CD4-positive, alpha-beta T cell treated with Interleukin-10 for 1 hour (primary cell): Measurements from ENCODE around the gene CGGBP1.
A peak's percentile ranks its signal among the peaks of the same experiment; 100 is the strongest.

ENCODE experiments used
- DNase-seq: peaks from one replicate; pipeline ENCODE4 v3.0.0-alpha.2; 2020

CGGBP1 gene, protein sequence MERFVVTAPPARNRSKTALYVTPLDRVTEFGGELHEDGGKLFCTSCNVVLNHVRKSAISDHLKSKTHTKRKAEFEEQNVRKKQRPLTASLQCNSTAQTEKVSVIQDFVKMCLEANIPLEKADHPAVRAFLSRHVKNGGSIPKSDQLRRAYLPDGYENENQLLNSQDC

DNA sequence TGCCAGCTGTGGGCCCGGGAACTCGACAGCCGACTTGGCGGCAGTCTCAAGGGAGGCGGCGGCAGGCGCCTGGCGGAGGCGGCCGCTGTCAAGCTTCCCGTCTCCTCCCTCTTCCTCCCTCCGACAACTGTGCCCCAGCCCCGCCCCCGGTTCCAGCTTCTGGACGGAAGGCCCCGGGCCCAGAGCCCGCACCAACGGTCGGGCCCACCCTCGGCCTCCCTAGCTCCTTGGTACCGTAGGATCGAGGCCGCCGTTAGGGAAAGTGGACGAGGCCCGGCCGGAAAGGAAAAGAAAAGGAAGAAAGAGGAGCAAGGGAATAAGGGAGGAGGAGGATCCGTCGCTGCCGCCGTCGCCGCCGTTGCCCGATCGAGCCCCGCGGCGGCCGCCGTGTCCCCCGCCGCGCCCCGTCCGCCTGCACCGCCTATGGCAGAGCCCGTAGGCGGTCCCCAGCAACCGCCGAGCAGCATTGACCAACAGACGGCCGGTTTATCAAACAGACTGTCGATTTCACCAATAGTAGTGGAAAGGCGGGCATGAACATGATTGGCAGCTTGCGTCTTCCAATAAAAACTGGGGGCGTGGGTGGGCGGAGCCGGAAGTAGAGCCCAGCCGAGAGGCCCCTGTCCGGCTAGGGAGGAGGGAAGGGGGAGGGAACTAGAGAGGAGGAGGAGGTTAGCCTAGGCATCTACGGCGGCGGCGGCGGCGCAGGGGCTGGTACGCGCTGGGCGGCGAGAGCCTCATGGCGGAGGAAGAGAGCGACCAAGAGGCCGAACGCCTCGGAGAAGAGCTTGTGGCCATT is at the start of gene CGGBP1, which contains the start of gene ZNF654:
Gene CGGBP1, minus strand, starts transcription at position 425 of the 799 bp plus-strand sequence. CDS start 3,029 bp downstream, outside the sequence.
Gene ZNF654, plus strand, starts transcription at position 675 of the 799 bp plus-strand sequence. Its CDS starts 65 bp downstream, at position 740.
- peak; percentile 99 for DNase-seq

DNA sequence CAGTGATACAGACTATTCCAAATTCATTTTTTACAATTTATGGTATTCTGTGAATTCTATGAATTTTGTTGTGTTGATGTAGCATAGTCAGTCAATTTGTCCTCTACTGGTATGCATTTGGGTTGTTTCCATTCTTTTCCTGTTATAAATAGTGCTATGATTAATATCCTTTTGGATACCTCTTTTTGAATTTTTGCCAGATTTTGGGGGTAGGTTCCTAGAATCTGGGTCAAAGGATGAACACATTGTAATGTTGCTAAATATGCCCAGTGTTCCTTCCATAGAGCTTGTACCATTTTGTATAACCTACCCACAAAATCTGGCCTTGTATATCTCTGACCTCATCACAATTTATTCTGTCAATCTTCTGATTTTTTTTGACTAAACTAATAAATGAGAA is 46.5 kb upstream of the CGGBP1 start:
- no peak for DNase-seq

DNA sequence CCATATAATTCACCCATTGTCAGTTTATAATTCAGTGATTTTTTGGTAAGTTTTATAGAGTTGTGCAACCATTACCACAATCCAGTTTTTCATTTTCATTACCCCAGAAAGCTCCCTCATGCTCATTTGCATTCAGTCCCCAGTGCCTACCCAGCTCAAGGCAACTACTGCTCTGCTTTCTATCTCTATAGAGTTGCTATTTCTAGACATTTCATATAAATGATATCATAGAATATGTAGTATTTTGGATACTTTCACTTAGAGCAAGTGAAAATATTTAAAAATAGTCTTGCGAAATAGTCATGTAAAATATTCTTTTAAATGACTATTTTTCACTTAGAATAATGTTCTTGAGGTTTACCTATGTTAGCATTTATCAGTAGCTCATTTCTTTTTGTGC is 42.3 kb upstream of the CGGBP1 start:
- no peak for DNase-seq

DNA sequence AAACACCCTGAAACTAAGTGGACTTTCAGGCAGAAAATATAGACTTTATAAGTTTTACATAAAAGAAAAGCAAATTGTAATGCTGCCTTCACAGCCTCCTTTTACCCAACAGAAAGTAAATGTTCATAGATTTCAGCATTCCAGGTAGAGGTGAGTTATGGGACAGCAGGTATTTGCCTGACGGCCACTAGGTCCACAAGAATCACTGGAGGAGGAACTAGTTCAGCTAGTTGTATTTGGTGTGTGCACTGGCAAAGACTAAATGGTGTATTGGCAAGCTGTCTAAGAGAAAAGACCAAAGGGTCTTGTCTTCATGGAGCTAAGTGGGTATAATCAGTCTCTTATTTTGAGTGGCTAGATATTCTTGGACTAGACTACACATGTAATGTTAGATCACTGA is 34.5 kb upstream of the CGGBP1 start:
- DNase-seq, result no peak

DNA sequence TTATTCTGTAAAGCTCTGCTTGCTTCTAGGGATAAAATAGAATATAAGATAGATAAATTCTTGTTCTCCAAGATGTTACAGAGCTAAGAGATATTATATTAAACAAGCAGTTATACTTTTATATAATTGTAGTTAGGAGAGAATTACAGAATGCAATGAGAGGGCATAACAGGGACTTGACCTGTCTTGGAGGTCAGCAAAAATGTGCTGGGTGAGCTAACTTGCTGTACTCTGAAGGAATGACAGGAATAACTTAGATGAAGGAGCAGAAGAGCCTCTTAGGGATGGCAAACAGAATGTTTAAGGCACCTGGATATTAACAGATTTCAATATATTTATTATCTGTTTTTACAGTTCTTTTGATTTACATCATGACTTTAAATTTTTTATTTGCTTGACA is 33.5 kb upstream of the CGGBP1 start:
- no peak for DNase-seq

DNA sequence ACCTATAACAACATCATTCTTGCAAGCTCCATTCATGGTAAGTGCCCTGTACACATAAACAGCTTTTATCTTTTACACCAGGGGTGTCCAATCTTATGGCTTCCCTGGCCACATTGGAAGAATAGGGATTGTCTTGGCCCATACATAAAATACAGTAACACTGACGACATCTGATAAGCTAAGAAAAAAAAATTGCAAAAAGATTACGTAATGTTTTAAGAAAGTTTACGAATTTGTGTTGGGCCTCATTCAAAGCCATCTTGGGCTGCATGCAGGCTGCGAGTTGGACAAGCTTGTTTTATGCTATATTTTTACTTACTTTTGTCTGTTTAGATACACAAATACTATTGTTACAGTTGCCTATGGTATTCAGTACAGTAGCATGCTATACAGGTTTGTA is 31.9 kb upstream of the CGGBP1 start:
- no peak for DNase-seq

DNA sequence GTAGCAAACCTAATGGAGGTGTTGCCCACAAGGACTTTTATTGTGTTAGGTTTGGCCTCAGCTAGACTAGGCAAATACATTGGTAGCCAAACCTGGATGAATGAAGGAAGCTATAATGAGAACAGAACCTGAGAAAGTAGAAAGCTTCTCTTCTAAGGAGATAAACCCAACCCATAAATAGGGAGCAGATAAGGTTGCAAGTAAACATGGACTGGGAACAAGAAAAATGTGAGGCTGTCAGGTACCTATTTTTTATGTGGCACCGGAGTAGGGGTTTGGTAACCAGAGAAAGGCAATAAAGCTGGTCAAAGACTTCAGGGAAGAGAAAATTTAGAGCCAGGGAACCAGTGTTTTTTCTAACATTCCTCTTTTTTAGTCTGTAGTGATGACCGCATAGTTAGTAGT is 25.3 kb upstream of the CGGBP1 start:
- DNase-seq, result no peak

DNA sequence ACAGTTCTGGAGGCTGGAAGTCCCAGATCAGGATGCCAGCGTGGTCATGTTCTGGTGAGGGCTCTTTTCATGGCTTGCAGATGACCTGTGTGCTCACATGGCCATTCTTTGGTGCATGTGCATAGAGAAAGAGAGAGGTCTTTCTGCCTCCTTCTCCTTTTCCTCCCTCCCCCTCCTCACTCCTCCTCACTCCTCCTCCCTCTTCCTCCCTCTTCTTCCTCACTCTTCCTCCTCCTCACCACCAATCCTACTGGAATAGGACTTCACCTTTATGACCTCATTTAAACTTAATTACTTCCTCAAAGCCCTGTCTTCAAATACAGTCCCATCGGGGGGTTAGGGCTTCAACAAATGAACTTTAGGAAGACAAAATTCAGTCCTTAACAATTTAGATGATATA is 24.0 kb upstream of the CGGBP1 start:
- DNase-seq, result no peak

DNA sequence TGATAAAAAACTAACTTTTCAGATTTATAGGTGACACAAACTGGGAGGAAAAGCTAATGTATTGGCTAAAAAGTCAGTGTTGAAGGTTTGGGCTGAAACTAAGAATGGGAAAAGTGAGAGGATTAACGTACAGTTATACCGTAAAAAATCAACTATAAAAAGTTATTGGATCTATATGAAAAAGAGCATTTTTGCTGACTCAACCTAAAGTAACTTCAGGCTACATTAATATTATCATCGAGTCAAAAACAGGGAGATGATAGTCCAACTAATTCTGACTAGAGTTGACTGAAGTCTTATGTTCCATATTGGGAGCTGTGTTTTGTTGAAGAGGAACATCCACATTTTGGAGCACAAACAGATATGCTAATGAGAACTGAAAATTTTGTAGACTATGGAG is 20.1 kb upstream of the CGGBP1 start:
- no peak for DNase-seq

DNA sequence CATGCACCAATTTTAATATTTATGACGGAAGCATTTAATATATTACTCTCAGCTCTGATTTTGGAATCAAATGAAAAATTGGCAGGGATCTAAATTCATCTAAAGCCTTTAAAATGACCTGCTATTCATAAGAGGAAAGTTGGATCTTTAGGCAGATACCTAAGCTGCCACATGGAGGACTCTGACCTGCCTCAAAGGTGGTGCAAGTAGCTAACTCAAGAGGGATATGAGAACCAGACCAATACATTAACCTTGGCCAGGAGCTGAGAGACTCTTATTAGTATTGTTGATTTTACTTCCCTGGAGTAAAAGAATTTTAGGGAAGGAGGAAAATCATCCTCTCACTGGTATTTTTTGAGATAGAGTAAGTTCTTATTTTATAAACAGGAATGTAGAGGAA is 17.9 kb upstream of the CGGBP1 start:
- DNase-seq, result no peak

DNA sequence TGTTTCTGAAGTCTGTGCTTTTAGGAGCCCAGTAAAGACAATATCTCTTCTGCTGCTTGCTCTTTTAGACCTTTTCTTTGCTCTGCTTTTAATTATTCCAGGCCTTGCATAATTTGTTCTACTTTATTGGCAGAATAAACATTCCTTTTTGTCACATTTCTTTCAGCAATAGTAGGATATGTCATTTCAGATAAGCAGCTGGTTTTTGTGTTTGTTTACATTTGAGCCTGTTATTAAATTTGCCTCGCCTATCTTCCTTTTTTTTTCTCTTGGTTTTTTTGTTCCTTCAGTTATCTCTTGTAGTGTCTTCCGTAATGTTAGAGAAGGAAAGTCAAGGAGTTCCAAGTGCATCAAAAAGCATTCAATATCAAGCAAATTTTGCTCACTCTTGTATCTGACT is 16.7 kb upstream of the CGGBP1 start:
- DNase-seq, result no peak

DNA sequence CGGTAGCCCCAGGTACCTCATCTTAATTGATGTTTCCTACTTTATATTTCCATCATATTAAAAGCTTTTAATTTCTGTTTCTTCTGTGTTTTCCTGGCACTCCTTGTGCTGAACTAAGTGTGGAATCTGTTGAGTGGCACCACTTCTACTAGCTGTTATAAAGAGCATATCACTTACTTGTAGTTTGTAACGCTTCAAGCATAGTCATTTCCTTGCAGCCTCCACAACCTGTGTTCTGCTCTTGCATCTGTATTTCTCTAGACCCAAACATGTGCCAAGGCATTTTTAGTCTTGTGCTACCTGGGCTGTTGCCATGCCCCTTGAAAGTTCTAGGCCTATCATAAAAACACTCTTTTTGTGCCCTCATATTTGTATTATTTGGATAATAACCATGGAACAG is 16.3 kb upstream of the CGGBP1 start:
- no peak for DNase-seq

DNA sequence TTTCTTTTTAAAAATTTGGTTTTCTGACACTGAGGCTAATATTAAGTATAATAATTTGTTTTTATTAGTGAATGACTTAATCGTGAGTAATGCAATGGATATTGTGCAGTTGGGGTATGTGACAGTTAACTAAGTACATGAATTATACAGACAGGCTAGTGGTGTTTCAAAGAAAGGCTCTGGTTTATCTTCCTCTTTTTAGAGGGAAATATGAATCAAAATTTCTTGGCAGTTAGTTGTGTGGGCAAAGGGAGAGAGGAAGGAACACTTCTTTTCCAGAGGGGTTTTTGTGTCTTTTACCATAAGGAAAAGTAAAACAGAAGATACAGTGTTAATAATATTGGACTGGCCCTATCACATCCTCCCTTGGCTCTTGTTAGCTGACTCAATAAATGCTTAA is 2.9 kb upstream of the CGGBP1 start:
- DNase-seq, result no peak

DNA sequence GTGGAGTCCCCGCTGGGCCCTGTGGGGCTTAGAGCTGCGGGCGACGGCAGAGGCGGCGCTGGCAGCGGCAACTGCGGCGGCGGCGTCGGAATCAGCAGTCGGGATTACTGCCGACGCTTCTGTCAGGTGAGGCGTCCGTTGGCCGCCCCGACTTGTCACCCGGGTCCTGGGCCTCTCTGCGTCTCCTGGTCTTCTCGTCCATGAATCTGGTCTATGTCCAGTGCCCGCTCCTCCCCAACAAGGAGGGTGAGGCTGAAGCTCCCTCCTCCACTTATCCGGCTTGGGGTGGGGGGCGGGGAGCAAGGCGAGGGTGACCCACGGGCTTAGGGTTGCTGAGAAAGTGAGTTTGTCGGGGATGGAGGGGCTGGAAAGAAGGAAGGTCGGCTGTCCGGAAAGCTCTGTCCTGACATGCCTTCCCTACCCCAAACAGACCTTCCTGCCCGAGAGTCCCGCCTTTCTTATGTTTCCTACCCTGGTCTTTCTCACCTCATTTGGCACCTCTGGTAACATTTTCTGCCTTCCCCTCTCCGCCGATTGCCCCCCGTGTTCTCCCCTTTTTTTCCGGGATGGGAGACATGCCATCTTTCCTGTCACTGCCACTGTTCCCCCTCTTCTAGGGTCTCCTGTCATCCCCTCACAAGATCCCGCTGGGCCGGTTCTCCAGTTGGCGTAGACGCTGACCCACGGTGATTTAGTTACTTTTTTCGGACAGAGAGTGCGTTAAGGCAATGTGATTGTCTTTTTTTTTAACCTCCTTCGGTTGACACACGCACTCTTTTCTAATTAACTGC is 770 bp upstream of the CGGBP1 start:
- DNase-seq, result peak; percentile 19

DNA sequence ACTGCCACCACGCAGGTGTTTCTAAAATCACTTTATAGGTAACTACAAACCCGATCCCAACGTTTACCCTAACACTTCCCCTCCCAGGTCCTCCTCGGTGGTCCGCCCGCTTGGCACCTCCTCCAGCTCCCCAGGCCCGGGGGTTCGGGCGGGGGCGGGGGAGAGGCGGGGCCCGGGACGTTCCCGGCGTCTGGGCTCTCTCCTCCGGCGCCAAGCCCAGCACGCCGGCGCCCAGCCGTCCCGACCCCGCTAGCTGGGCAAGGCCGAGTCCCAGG is 562 bp downstream of the CGGBP1 start:
- DNase-seq, result no peak

DNA sequence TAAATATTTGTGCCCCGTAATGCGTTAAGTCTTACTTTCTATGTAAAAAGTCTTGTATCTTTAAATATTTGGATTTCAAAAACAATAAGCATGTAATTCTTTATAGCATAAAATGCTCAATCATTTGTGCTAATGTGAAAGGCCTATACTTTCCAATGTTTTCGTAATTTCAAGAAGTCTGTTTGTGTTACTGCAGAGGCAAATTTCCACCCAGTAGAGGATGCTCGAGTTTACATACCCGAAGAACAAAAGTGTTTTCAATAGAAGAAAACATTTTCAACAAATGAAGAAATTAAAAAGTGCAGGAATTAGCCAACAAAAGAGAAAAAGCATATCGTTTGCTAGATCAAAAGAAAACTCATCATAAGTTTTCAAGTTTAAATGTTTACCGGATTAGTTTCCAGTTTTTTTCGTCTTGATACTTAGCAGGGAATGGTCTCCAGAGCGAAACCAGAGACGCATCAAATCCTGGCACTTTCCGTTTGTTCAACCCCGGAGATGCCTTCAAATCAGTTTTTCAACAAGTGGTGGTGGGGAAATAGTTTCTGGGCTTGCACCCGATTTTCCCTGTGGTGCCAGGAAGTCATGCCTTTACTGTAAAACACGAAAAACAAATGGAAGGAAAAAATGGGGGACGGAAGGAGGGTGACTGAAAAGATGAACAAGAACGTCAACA is 1.0 kb downstream of the CGGBP1 start:
- DNase-seq, result peak; percentile 18

DNA sequence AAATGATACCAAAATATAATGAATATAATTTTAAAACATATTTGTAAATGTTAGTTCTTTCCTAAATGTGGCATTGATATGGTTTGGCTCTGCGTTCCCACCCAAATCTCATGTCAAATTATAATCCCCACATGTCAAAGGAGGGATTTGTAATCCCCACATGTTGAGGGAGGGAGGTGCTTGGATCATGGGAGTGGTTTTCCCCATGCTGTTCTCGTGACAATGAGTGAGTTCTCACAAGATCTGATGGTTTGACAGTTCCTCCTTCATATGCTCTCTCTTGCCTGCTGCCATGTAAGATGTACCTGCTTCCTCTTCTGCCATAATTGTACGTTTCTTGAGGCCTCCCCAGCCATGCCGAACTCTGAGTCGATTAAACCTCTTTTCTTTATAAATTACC is 12.0 kb downstream of the CGGBP1 start:
- no peak for DNase-seq

DNA sequence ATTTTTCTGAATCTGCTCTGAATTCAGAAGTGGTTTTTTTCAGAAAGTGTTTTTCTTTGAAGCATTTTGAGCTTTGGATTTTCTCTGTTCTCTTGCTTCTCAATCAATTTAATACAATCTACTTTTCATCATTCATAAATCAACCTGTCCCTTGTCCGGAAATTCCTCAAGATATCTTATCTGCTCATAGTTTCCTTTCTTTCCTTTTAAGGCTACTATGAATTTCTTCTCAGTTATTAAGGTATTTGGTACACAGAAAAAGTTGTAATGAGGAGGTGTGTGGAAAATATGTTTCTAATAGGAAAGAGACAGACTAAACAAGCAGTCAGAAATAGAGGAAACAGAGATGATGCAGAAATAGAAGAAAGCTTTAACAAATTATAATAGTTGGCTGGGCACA is 14.4 kb downstream of the CGGBP1 start:
- no peak for DNase-seq

DNA sequence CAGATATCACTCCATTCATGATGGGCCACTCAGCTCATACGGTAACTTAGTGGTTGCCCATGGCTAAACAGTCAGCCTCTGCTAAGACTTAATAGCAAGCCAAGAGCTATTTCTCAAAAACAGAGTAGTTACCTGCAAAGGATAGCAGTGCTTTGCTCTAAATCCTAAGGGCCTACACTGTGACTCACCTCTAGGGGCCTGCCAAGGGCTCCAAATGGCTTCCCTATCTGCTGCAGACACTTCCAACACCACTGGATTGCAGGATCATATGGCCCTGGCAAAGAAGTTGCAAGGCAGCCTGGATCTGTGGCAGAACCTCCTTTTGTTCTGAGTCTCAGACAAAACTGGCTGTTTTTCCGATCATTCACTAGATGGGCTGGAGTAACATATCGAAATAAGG is 17.8 kb downstream of the CGGBP1 start:
- DNase-seq, result no peak

DNA sequence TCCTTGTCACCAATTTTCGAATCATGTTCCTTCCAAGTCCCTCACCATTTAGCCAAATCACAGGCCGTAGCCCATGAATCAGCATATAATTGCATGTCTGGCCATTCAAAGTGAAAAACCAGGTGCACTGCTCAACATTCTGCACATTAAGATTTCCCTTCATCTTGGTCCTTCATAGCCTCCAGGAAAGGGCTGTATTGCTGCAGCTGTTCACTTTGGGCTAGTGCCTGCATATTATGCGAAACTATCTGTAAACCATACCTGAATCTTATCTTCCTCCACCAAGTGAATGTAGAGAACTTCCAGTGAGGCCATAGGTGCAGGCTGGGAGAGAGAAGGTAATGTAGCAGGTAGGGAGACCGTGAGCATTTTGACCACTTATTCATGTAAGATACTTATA is 18.3 kb downstream of the CGGBP1 start:
- no peak for DNase-seq

DNA sequence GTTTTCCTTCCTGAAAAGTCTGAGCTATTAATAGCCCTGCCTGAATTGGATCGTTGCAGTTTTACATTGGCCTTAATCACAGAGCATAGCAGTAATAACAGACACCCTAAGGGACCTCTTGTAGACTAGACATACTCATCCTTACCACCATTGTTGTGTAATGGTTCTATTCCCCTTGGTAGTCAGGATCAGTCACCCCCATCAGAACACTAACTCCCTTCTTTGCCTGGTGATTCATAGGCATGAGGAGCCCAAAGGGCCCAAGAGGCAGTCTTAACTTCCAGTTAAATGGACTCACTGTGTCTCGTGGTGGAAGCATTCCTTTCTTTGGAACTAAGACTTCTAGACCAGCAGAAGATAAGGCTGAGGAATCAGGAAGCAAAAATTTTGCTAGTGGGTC is 20.2 kb downstream of the CGGBP1 start:
- no peak for DNase-seq

DNA sequence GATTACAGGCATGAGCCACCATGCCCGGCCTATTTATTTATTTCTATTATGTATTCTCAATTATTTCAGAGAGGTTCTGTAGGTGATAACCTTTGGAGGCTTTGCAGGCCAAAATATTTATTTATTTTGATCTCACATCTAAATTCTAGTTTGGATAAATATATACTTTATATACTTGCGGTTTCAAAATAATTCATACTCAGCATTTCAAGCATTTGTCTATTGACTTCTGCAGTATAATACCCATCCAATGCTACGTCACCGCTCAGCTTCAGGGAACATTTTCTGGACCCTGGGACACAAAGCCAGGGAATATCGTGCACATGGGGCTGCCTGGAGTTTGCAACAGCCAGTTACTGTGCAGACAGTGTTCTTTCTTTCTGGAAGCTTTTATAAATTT is 22.6 kb downstream of the CGGBP1 start:
- DNase-seq, result no peak

DNA sequence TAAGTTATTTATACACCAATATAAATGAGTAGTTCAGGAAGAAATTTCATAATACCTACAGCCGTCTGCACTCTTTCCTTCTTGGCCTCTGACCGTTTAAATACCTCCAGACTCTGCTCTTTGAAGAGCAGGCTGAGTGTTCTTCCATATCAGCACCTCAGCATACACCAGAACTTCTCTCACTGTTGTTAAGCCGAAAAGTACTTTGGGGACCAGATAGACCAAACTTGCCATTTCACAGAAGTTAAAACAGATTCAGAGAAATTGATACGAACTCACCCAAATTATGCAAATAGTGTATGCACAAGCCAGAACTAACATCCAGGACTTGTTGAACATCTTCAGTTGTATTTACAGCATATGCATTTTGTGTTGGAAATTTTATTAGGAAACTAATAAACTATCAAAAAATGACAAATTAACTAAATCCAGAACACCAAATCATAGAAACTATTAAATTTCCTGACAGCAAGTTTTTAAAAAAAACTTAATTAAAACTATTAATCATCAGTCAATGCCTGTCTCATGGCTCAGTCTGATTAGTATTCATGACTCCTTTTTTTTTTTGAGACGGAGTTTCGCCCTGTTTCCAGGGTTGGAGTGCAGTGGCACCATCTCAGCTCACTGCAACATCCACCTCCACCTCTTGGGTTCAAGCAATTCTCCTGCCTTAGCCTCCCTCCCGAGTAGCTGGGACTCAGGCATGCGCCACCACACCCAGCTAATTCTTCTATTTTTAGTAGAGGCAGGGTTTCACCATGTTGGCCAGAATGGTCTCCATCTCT is 24.1 kb downstream of the CGGBP1 start:
- no peak for DNase-seq
